IPS-NIHi7 (cell line): Measurements from ENCODE around the gene THBS2.

Source experiments
- DNase-seq: peaks from one replicate; pipeline ENCODE4 v3.0.0; 2012; ENCODE audit warnings: mixed read lengths; ENCODE audit errors: extremely low spot score

The THBS2 gene

DNA sequence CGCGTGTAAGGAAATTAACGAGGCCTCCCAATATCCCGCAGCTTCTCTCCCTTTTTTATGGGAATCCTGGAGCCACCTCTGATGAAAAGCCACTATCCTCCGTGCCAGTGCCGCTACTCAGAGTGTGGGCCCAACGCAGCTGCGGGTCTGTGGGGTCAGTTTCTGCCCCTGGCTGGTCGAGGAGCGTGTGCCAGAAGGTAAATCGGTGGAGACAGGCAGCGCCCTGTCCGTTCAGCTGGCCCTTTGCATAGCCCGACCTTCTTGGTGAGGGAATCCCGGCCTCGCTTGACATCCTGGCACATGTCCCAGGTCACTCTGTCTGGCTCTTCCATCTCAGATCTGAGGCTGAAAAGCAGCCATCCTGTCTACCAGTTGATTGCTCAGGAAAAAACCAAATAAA is 4.6 kb downstream of the THBS2 start:
- no peak for DNase-seq

DNA sequence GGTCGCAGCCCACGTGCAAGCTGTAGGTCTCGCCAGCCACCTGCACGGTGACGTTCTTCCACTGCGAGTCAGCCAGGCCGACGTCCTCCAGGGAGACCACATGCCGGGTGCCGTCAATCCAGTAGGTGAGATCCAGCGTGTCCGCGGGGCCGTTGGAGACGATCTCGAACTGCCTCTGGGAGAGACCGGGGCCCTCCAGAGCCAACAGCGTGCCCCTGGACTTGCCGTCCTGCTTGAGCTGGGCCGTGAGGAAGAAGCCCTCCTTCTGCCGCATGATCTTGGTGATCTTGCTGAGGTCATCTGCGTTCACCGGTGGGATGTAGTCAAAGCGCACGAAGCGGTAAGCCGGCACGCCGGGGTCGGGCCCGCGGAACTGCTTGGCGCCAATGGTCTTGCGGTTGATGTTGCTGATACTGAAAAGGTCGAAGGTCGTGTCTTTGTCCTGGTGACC is 5.1 kb downstream of the THBS2 start:
- no peak for DNase-seq

DNA sequence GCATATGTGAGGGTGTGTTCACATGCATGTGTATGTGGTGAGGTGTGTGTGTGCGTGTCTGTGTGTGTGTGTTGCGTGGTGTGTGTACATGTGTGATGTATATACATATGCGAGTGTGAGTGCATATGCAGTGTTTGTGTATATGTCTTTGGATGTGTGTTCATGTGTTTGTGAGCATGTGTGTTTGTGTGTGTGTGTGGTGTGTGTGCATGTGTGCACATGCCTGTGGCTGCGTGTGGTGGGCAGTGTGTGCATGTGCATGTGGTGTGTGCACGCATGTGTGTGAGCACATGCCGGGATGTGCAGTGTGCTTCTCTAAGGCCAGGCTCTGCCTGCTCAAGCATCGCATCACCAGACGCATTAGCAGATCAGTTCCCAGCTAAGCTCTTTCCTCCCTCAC is 5.7 kb downstream of the THBS2 start:
- no peak for DNase-seq

- DNase-seq: no peak
These were observed 6.2 kb downstream of the THBS2 start for GRCh38 chr6:169247419-169247818.

GRCh38 chr6:169246445-169246844 is 7.2 kb downstream of the THBS2 start:
- DNase-seq: no peak

DNA sequence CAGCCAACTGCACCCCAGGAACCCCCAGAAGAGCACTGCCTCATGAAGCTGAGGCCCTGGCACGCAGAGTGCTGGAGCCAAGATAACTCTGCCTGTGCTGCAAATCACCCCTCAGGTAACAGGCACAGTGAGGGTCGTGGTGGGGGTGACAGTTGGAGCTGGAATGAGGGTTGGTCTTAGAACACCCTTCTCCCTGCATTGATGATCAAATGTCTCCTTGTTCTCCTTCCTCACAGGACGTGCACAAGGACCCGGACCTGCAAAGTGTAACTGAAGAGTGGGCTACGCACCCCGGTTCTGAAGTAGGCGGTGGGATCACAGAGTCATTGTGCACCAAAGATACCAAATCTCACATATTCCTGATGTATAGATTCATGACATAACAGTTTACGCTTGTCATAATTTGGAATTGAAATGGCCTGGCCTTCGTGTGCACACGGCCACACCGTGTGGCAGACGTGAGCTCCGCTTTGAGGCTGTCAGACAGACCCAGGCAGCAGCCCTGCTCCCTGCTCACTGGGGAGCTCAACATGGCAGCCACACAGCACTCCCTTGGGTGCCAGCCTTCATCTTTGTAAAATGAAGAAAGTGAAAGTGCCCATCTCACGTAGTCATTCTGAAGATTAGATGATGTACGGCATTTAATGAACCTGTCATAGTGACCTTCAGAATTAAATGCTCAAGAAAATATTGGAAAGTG is 8.8 kb downstream of the THBS2 start:
- DNase-seq: no peak

GRCh38 chr6:169243661-169244060 is 10.0 kb downstream of the THBS2 start:
- no peak for DNase-seq

DNA sequence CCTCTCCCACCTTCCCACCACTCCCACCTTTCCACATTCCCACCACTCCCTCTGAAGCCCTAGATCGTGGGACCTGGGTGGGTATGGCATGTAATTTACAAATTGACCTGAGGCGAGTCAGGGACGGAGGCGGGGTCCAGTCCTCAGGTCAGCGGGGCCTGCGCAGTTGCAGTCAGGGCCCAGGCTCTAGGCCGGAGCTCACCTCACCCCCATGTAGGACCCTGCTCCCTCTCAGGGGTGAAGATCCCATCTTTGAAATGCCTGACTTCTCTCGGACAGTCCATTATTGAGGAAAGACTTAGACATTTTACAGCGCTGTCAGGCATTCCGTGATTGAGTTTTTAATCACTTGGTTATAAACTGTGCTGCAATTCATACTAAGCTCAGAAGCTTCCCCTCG is 10.5 kb downstream of the THBS2 start:
- no peak for DNase-seq

DNA sequence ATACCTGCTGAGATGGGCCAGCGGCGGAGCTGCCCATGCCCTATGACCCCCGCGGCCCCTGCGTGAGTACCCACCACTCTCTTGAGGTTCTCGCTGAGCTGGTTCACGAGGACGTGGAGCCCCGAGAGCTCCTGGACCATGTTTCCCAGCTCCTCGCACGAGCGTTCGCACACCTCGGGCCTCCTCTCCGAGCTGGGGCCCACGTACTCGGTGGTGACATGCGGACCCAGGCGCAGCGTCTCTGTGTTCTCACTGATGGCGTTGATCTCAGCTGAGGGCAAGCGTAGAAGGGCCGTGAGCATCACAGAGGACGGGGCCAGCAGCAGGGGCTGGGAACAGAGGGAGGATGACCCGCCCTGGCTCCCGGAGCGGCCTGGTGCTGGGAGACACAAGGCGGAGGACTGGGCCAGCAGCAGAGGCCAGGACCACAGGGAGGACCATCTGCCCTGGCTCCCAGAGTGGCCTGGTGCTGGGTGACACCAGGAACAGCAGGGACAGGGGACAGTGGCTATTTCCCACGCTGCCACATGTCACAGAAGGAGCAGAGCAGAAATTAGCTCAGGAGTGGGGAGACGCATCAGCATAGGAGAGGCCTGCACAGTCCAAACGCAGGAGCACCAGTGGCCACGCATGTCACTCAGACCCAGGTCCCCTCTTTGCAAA is 11.8 kb downstream of the THBS2 start:
- DNase-seq: no peak

DNA sequence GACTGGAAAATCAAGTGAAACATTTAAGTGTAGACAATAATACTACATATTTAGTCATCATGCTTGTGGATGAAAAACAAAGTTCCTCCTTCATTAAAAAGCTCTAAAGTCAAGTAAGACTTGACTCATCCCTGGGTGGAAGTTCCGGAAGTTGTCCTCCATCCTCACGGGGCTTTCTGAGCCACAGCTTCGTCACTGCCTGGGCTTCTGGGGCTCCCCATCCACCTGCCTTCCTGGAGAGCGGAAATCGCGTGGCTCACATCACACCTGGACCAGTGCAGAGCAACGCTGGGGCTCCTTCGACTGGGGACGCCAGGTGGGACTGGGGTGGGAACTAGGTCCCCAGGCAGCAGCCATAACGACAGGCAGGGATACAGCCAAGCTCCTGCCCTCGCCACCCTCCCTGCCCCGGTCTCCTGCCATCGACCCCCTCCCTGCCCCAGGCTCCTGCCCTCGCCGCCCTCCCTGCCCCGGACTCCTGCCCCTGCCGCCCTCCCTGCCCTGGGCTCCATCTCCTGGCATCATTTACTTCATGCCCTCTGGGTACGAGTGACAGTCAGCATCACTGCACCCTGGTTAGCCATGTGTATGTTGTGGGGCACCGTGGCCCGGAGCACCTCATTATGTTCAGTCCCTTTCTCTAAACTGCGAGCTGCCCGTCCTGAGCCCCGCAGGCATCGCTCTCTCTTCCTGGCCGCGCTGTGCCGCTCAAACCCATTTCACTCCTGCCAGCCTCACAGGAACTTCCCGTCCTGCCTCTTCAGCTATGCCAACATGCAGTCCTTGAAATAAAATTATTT is 12.9 kb downstream of the THBS2 start:
- no peak for DNase-seq

DNA sequence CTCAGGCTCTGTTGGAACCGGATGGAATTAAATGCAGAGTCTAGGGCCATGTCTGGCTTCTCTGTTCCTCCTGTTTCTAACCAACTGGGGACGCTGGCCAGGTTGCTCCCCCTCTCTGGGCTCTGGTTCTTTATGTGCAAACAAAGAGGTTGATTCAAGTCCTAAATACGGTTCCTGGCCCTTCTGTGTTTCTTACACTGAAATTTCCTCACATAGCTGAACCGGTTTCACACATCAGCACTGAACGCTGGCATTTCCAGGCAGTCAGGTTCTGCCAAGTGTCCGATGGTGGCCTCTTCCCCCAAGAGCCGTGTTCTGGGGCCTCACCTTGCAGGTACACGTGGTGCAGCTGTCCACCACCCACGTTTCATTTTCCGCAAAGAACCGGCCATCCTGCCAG is 13.5 kb downstream of the THBS2 start:
- no peak for DNase-seq

DNA sequence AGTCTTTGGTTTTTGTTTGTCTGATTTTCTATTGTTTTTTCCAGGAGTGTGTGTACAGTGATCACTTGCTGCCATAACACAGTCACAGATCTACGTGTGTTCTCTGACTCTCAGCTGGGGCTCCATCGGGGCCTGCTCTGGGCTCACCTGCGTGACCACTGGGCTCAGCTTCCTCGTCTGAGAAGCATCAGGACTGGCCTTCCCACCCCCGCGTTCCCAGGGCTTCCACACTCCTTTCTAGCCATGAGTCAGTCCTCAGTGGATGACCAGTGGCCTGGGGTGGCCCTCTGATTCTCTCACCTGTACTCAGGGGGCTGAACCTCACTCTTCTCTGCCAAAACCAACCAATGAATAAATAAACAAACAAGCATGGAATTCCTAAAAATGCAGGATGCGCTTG is 14.5 kb downstream of the THBS2 start:
- no peak for DNase-seq

DNA sequence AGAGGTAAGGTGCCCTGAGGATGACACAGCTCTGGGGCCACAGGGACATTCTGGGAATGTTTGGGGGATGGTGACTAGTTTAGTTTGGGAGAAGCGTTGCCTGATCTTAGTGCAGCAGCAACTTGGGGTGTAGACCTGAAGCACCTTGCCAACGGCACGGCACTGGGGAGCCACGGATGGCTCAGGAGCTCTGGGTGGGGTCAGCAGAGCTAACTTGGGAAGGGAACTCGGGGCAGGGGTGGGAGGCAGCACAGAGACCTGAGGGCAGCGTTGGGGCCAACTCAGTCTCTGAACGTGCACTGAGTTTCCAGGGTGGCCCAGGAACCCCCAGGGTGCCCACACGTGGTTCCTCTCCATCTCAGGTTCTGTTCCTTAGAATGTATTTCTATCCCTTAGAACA is 14.9 kb downstream of the THBS2 start:
- no peak for DNase-seq

- no peak for DNase-seq
These were observed 16.0 kb downstream of the THBS2 start for GRCh38 chr6:169237496-169238134.

- DNase-seq: no peak
These were observed 16.7 kb downstream of the THBS2 start for GRCh38 chr6:169236988-169237387.

DNA sequence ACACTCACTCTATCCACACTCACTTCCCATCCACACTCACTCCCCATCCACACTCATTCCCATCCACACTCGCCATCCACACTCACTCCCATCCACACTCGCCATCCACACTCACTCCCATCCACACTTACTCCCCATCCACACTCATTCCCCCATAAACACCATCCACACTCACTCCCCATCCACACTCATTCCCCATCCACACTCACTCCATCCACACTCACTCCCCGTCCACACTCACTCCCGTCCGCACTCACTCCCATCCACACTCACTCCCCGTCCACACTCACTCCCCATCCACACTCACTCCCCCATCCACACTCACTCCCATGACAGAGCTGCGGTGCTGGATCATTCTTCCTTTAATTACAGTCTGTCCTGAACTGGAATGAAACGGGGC is 17.1 kb downstream of the THBS2 start:
- DNase-seq: no peak

DNA sequence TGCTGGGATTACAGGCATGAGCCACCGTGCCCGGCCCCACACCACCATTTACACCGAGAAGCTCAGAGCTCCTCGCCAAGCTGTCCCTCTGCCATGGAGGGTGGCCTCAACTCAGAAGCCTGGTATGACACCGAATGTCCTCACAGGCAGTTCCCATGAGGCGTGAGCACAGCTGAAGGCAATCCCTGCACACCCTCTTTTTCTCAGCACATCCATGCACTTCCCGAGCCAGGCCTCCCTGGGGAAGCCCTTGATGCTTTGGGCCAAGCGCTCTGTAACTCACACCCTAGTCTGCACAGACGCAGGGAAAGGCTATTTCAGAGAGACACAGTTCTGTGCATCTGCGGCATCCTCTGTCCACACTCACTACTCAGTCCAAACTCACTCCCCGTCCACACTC is 18.4 kb downstream of the THBS2 start:
- DNase-seq: no peak

- no peak for DNase-seq
These were observed 19.0 kb downstream of the THBS2 start for GRCh38 chr6:169234634-169235033.

DNA sequence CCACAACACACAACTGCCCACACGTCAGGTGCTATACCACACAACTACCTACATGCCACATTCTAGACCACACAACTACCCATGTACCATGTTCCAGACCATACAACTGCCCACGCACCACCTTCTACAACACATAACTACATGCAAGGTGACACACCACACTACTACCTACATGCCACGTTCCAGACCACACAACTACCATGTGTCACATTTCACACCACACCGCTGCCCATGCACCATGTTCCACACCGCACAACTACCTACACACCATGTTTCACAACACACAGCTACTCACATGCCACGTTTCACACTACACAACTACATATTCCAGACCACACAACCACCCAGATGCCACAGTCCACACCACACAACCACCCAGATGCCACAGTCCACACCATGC is 19.8 kb downstream of the THBS2 start:
- no peak for DNase-seq

- no peak for DNase-seq
These were observed 20.5 kb downstream of the THBS2 start for GRCh38 chr6:169233181-169233580.

DNA sequence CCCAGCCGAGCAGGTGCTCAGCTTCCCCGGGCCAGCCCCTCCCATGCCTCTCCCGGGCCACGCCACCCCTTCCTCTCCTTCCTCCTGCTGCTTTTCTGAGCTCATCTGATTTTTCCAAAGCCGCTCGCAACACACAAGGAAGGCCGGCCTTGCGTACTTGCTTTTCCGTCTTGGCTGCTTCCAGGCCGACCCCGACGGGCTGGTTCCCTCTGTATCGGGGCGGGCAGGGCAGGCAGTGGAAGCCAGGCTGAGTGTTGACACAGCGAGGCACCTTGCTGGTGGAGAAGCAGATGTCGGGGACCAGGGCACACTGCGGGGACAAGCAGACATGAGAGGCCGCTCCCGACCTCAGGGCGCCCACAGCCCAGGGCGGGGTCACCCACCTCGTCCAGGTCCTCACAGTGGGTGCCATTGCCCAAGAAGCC is 21.1 kb downstream of the THBS2 start:
- DNase-seq: no peak

DNA sequence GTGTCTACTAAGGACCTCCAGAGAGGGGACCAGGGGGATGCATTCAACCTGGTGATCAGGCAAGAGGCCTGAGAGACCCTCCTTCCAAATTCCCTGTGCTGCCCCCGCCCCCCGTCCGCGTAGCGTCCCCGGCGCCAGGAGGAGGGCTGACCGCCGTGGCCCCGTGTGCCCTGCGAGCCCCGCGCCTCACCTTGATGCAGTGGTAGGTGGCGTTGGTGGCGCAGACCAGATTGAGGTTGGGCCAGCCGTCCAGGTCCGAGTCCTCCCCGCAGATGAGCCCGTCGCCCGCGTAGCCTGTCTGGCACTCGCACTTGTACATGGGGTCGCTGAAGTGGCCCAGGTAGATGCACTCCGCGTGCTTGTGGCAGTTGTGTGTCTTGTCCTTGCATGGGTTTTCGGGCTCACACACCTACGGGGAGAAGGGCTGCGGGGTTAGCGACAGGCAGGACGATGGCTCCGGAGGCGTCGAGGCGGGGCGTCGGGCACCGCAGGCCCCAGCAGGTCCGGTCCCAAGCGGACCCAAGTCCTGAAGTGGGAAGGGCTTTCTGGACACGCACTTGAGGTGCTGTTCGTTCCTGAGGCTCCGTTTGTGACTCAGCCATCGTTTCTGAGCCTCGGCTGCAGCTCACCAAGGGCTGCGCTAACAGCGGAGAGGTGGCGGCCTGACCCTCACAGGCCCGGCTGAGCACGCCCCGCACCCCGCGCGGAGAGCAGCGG is 21.7 kb downstream of the THBS2 start:
- no peak for DNase-seq
